Measurements from ENCODE around the gene C2orf78.

- TF ChIP-seq CTCF (IDR thresholded peaks at IDR 0.05; ENCODE audit: low read depth, low read length), result no peak
- no peak for TF ChIP-seq EZH2phosphoT487 (IDR thresholded peaks at IDR 0.05; ENCODE audit: low read depth)
Measured at GRCh38 chr2:73850009-73850408, 66.0 kb downstream of the C2orf78 start.

Data from OCI-LY3 (cell line).